T-helper 22 cell (primary cell): Measurements from ENCODE around the gene CADPS.

Experiments
- DNase-seq: peaks from one replicate; pipeline ENCODE4 v3.0.0-alpha.2; 2020; ENCODE audit warnings: low read depth

CADPS gene

GRCh38 chr3:62874711-62875557 is at the start of gene CADPS:
Gene CADPS (minus strand): TSS chr3:62875416. CDS start chr3:62875029, 387 bp downstream.
- no peak for DNase-seq

- no peak for DNase-seq
These were observed 47.9 kb upstream of the CADPS start for GRCh38 chr3:62923066-62923465.

GRCh38 chr3:62922326-62922725 is 47.1 kb upstream of the CADPS start:
- no peak for DNase-seq

DNA sequence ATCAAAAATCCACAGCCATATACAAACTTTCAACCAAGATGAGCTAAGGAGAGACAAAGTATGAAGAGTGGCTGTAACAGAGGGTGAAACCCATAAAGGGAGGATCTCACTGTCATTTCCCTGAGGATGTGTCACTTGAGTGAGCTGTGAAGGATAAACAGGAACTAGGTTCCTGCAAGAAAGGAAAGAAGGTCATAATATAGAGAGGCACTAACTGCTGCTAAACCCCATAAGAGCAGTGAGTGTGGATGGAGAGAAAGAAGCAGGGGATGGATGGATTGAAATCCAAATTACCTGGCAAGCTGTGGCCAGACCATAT is 45.2 kb upstream of the CADPS start:
- DNase-seq, result no peak

- no peak for DNase-seq
These were observed 44.7 kb upstream of the CADPS start for GRCh38 chr3:62919784-62920465.

DNA sequence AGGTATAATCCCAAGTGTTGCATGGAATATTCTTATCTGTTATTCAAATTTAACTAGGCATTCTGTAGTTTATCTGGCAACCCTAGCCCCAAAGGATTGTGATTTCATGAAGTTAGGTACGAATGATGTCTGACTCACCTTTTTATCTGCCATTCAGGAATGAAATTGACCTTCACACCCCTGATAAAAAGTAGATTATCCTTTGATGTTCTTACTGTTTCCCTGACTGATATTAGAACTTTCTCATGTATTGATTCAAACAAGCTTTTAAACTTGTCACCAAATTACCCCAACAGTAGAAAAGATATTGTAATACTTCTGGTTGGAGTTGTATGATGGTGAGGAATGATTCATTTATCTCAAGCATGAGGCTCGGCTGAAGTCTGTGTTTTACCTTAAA is 43.6 kb upstream of the CADPS start:
- DNase-seq, result no peak

GRCh38 chr3:62918131-62918530 is 42.9 kb upstream of the CADPS start:
- DNase-seq, result no peak

DNA sequence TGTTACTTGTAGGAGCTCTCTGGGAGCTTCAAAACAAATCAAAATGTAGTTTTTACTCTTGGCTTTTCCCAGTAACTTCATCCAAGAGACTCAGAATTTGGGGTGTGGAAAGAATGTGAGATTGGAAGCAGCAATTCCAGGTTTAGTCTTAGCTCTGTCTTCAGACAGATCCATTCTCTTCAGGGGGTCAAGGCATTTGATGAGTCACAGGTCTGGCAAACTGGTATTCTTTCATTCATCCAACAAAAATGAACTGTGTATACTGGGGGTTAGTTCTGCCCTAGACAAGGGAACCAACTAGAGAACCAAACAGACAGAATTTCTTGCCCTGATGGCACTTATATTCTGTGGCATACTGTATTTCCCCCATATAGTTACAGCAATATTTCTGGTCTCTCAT is 36.3 kb upstream of the CADPS start:
- no peak for DNase-seq

DNA sequence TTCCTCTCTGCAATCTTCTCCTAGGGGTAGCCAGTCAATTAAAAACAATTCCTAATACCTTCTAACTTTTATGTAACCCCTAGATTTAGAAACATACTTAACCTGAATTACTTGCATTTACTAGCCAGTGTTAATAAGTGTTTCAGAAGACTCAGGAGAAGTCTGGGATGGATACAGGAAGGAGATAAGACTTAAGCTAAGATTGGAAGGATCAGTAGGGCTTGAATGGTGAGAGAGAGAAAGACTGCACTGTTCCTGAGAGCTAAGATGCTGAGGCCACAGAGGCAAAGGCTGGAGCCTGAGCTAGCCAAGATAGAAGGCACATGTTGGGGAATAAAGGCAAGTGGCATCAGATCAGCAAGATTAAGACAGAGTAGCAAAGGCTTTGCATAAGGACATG is 30.1 kb upstream of the CADPS start:
- DNase-seq, result no peak

DNA sequence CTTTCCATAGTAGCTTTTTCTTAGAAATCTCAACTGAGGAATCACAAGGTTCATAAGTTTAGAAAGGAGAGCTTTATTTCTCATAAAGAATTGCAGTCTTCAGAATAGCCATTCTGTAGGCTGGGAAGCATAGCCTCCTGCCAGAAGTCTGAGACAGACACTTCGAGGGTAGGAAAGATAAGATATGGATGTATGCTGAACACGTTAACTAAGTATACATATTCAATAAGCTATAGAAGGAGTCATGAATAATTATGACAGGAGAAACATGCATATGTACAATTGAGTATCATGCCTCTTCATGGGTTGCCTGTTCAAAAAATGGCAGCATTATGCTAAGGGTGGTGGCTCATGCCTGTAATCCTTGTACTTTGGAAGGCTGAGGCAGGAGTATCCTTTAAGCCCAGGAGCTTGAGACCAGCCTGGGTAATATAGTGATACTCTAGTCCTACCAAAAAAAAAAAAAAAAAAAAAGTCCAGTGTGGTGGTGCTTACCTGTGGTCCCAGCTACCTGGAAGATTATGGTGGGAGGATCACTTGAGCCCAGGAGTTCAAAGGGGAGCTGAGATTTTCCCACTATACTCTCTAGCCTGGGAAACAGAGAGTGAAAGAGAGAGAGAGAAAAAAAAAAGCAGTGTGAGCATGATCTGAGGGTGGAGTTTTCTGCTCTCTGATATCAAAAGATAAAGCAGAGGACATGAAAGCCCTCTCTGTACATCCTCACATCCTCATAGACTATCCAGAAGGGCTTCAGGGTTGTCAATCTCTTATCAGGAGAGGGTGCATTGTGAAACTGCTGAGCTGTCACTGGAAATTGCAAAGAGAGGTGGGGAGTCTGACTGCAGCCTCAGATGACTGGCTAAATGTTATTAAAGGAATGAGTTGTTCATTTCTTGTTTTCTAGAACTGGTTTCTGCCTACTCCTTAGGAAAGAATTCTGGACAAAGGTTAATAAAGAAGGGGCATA is 23.6 kb upstream of the CADPS start:
- DNase-seq, result no peak

- DNase-seq, result no peak
These were observed 20.7 kb upstream of the CADPS start for GRCh38 chr3:62895901-62896300.

DNA sequence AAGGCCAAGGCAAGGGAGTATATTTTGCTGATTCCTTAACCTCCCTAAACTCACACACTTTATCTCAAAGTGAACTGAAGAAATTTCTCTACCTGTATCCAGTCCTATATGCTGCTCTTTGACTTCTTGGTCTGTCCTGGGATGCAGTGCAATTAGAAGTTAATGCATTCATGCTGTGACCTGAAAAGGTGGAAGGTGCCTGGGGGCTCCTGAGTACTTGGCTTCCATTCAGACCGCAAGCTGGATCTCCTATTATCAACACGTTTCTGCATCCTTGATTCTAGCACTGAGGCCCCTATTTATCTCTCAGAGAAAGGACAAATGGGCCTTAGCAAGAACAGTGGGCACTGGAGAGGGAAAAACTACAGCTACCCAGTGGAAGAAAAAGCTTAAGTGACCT is 17.7 kb upstream of the CADPS start:
- no peak for DNase-seq

DNA sequence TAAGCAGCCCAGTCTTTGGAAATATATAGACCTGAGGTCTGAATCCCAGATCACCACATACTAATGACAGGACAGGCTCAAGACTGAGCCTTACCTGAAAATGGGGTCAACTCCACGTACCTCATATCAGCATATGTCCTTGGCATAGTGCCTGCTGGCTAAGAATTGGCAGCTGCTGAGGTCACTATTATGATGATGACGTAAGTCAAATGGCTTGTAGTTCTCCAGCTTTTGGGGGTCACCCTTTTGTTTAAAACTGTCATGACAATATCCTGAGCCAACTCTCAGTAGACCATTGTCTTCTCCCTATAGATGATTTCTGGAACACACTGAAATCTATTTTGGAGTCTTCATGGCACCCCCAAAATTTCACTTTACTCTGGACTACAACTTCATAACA is 16.8 kb upstream of the CADPS start:
- DNase-seq, result no peak

GRCh38 chr3:62888778-62889177 is 13.6 kb upstream of the CADPS start:
- no peak for DNase-seq

DNA sequence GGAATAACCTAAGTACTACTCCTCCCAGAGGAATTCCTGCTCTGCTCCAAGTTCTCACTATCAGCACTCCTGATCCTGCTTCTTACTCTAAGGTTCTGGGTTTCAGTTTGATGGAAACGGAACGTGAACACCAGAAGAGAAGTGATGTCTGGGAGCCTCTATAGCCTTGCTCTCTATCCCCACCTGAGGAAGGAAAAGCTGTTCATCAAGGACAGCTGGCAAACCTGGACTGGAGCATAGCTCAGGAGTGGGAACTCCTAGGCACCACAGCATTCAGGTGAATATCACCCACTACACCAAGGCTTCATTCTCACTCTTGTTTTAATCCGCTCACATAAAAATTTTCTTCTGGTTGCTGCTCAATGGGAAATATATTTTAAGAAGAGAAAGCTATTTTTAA is 13.0 kb upstream of the CADPS start:
- no peak for DNase-seq

GRCh38 chr3:62885136-62885535 is 9.9 kb upstream of the CADPS start:
- no peak for DNase-seq

DNA sequence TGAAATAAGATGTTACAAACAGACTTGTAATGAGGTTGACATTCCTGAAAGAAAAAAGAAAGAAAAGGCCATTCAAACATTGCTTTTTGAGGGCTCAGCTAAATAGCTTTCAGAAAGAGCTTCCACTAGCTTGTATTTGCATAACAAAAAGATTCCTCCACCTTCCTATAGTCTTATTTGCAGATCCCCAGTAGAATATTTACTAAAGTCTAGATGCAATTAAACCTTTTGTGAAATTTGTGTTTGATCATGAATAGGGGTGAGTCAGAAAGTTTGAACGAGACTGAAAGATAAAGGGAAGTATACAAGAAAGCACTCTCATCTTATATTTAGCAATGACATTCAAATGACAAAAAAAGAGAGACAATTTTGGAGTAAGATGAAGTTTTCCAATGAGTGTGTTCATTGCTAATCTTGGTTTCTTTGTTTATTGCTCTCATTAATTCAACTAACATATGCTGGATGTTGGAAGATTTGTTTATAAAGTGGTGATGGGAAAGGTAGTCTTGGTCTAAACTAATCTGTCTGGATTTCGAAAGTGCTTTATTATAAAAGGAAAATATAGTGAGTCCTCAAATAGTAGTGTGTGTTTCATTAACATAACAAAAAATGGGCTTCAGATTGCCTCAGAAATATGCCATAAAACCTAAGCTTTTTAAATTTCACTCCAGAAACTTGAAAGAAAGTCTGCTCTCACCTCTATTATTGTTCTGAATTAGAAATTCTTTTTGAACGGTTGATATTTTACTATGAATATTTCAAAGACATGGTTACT is 9.1 kb upstream of the CADPS start:
- DNase-seq, result no peak

- DNase-seq, result no peak
These were observed 7.5 kb upstream of the CADPS start for GRCh38 chr3:62882676-62883200.

DNA sequence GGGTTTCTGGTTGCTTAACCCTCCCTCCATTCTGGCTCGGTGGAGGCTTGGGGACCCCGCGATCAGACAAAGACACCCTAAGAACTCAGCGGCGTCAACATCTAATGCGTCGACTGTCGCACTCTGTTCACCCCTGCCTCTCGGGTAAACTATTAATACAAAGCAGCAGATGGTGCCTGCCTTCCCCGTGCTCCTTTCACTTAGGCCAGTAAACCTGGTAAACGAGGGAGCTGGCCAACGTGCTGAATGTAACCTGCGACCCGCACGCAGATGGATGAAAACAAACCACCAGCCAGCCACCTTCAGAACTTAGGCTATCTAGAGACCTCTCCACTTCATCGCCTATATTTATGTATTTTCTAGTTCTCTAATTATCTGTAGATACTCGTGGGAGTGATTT is 848 bp upstream of the CADPS start:
- DNase-seq, result no peak

GRCh38 chr3:62875558-62876002 is 364 bp upstream of the CADPS start:
- DNase-seq, result no peak
